Right hindlimb (tissue), 1 donor: ENCODE results near the gene COX15.
"Not testable (repeated sequence)": the region's sequence is repeated elsewhere in the genome, so short reads cannot be mapped to it uniquely, and the experiment has no call there.

Experiments
- DNase-seq: peaks from one replicate; pipeline ENCODE4 v3.0.0-alpha.2; 2018

The COX15 gene

GRCh38 chr10:99740933-99741559, 9.1 kb upstream of the COX15 start:
- no peak for DNase-seq

- no peak for DNase-seq
Measured at GRCh38 chr10:99740260-99740659, 8.3 kb upstream of the COX15 start.

GRCh38 chr10:99734111-99734510, 2.2 kb upstream of the COX15 start:
- DNase-seq: not testable (repeated sequence)

GRCh38 chr10:99733366-99733765, 1.4 kb upstream of the COX15 start:
- no peak for DNase-seq

- no peak for DNase-seq
Measured at GRCh38 chr10:99731306-99732032, 458 bp downstream of the COX15 start.

GRCh38 chr10:99730026-99730425, 1.9 kb downstream of the COX15 start:
- no peak for DNase-seq

- no peak for DNase-seq
Measured at GRCh38 chr10:99720387-99720786, 11.5 kb downstream of the COX15 start.

- DNase-seq: no peak
Measured at GRCh38 chr10:99714446-99714845, 17.5 kb downstream of the COX15 start.

- no peak for DNase-seq
Measured at GRCh38 chr10:99711129-99711719, 20.7 kb downstream of the COX15 start.

GRCh38 chr10:99709480-99710229, 22.3 kb downstream of the COX15 start:
- no peak for DNase-seq

- DNase-seq: no peak
Measured at GRCh38 chr10:99708428-99709012, 23.4 kb downstream of the COX15 start.

GRCh38 chr10:99700649-99701048, 31.3 kb downstream of the COX15 start:
- DNase-seq: no peak

GRCh38 chr10:99698504-99699080, 33.3 kb downstream of the COX15 start:
- no peak for DNase-seq

GRCh38 chr10:99695761-99696160, 36.2 kb downstream of the COX15 start:
- no peak for DNase-seq

GRCh38 chr10:99693933-99694583, 37.9 kb downstream of the COX15 start:
- no peak for DNase-seq

- DNase-seq: no peak
Measured at GRCh38 chr10:99689461-99689860, 42.5 kb downstream of the COX15 start.

- DNase-seq: no peak
Measured at GRCh38 chr10:99685597-99685967, 46.3 kb downstream of the COX15 start.

GRCh38 chr10:99682752-99683151, 49.2 kb downstream of the COX15 start:
- no peak for DNase-seq
